HTERT RPE-1 (cell line): ENCODE measurements around the gene SPC24.
"Not testable (repeated sequence)": the region's sequence is repeated elsewhere in the genome, so short reads cannot be mapped to it uniquely, and the experiment has no call there.

Experiments used
- in situ Hi-C: fragments of 300-500 bp; cut with MboI; formaldehyde crosslinking; loops from 4 replicates; pipeline ENCODE4 v1.14.3; 2020; ENCODE audit warnings: low sequenced_read_pairs

SPC24 gene

DNA sequence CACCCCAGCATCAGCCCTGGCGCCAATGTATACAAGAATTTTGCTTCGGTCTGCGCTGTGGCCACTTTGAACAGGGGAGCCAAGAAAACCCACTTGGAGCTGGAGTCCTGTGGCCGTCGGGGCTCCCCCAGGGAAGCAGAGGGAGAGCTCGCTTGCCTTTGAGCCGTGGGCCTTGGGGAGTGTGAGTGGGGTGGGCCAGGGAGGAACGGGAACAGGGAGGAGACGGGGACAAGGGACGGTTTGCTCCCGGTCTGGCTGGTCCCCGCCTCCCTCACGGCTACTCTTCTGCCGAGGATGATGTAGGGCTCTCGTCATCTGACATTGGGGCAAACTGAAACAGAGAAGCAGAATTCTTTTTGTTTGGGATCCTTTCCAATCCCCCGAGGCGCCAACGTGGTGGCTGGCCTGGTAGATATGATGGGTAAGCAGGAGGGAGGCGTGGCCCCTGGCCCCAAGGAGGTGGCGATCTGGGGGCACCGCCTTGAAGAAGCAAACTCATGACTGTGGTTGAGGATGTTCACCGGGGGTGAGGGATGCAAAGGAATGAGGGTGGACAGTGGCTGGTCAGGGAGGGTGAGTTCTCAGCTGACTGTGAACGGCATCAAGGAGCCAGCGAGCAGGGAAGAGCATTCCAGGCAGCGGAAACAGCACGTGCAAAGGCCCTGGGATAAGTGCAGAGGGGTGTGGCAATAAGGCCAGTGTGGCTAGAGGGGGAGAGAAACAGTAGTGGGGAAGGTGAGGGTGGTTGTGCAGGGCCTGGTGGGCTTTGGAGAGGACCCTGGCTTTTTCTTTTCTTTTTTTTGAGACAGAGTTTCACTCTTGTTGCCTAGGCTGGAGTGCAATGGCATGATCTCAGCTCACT lies 10.9 kb upstream of the SPC24 start:
- in situ Hi-C loops, result no loop called here

DNA sequence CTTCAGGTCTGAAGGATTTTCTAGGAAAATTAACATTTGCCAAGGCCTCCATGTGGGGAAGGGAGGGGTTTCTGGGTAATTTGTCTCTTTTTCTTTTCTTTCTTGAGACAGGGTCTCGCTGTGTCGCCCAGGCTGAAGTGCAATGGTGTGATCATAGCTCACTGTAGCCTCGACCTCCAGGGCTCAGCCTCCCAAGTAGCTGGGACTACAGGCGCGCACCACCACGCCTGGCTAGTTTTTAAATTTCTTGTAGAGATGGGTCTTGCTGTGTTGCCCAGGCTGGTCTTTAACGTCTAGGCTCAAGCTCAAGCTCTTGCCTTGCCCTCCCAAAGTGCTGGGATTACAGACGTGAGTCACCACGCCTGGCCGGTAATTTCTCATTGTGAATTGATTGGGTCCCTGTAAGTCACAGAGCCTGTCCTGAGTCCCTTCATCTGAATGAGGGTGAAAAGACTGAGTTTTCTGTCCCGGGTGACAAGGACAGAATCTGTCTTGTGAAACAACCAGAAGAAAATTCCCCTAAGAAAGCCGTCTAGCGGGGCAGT lies 10.0 kb upstream of the SPC24 start:
- in situ Hi-C loops, result no loop called here

DNA sequence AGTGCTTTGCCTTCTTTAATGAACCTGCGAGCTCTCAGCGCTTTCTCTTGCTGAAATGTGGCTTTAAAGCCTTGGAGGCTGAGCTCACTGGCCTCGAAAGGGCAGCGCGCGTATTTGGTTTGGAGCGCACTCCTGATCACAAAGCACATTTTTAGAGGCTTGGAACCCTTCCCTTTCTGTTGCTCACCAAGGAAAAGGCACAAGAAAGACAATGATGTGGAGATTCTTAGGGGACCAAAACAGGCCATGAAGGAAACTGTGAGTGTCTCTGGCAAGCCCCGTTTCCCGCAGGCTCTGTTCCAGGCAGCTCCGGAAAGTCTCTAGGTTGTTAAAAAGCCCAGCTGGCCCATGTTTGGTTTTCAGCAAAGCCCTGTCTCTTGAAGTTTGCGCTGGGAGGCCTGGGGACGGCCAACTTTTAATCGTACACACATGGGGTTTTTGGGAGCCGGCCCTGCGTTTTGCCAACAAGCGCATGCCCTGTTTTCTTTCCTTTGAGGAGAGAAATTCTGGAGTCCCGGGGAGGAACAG lies 9.4 kb upstream of the SPC24 start:
- in situ Hi-C loops, result no loop called here

DNA sequence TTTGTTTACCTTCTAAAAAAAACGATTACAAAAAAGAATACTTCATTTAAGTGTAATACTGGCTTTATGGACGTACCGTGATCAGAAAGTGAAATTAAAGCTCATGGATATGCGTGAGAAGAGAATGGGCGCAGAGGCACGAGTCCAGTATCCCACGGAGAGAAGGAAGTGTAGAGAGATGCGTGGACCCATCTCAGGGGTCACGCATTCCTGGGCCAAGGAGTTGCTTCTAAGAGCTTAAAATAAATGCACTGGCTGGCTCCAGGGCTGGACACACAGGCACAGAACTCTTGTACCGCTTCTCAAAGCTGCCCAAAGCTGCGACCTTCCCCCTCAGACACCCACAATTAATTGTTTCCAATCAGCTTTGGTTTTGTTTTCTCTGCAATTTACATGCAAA lies 8.7 kb upstream of the SPC24 start:
- in situ Hi-C loops, result no loop called here

DNA sequence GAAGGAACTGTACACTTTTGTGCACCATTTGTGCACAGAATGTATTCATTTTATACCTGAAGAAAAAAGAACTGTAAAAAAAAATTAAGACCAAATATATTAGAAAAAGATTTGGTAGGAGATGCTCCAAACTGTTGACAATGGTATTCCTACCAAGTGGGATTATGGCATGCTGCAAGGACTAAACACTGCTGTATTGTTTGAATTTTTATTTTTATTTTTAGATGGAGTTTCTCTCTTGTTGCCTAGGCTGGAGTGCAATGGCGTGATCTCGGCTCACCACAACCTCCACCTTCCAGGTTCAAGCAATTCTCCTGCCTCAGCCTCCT lies 4.8 kb upstream of the SPC24 start:
- in situ Hi-C loops, result not testable (repeated sequence)

DNA sequence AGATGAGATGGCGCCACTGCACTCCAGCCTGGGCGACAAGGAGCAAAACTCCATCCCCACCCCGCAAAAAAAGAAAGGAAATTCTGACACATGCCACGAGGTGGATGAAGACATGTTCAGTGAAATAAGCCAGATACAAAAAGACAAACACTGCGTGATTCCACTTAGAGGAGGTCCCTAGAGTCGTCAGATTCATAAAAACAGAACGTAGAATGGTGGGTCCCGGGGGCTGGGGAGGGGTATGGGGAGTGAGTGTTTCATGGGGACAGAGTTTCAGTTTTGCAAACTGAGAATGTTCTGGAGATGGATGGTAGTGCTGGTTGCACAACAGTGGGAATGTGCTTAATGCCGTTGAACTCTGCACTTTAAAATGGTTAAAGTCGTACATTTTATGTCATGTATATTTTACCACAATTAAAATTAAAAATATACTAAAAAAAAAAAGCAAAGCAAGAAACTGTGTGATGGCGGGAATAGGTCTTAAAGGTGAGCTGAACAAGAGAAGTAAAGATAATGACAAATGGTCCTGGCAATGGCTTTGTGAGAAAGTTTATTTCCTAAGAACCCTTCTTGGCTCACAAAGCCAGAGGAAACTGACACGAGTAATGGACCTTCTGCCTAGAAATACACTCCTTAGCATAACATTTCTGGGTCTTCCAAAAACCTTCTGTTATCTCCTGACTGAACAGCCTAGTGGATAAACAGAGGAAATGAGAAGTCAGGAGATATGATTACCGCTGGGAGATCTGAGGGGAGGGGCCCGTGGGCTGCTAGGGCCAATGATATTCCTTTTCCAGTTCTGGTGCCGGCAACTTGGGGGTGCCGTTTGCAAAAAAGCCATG lies 4.2 kb upstream of the SPC24 start:
- in situ Hi-C loops, result no loop called here

DNA sequence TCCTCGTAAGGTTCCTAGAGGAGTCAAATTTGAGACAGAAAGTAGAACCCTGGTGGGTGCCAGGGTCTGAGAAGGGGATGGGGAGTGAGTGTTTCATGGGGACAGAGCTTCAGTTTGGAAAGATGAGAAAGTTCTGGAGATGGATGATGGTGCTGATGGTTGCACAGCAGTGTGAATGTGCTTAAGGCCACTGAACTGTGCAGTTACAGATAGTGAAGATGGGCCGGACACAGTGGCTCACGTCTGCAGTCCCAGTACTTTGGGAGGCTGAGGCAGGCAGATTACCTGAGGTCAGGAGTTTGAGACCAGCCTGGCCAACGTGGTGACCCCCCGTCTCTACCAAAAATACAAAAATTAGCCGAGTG lies 917 bp downstream of the SPC24 start:
- in situ Hi-C loops, result no loop called here

DNA sequence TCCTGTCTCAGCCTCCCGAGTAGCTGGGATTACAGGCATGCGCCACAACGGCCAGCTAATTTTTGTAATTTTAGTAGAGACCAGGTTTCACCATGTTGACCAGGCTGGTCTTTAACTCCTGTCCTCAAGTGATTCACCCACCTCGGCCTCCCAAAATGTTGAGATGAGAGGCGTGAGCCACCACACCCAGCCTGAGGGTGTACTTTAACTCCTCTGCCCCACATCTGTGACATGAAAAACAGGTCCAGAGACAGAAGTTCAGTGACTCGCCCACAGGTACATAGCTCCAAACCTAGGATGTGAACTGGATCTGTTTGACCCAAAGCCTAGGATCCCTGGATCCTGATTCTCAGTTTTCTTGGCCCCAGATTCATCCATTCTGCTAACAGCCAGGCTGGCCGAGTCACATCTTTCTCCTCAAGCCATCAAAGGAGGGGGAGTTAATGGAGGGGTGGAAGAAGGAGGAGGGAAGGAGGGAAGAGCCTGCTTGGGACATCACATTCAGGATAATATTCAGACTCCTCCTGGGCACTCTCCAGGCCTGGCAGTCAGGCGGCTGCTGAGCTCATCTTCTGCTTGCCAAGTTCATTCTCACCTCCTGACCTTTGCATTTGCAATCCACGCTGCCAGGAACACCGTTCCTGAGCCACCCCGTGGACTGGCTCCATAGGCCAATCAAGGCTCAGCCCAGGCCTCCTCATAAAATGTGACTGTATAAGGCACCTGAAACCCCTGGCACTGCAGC lies 3.1 kb downstream of the SPC24 start:
- in situ Hi-C loops, result no loop called here

DNA sequence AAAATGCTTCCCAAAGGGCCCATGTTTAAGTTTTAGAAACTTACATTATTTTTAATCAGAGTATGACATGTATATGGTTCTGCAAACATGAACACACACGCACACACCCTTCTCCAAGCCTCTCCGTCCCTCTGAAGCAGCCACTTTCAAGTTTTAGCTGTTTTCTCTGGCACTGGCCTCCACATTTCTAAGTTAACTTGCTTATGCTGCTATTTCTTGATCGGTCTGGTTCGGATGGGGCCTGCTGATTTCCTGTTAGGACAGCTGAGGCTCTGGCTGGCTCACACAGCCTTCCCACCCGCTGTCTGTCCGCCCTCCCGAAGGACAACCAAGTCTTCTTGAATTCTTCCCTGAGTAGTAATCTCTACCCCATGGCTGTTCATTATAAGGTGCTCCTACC lies 4.4 kb downstream of the SPC24 start:
- in situ Hi-C loops, result no loop called here

DNA sequence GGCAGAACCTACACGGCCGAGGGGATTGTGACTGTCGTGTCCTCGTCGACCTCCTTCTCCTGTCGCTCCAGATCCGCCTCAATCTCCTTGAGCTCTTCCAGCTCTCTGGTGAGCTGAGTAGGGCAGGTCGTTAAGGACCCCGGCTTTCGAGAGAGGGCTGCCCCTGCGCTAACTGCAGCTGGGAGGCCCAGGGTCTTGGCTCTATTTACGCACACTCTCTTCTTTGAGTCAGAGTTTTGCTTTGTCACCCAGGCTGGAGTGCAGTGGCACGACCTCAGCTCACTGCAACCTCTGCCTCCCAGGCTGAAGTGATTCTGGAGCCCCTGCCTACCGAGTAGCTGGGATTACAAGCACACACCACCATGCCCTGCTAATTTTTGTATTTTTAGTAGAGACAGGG lies 7.6 kb downstream of the SPC24 start:
- in situ Hi-C loops, result no loop called here

DNA sequence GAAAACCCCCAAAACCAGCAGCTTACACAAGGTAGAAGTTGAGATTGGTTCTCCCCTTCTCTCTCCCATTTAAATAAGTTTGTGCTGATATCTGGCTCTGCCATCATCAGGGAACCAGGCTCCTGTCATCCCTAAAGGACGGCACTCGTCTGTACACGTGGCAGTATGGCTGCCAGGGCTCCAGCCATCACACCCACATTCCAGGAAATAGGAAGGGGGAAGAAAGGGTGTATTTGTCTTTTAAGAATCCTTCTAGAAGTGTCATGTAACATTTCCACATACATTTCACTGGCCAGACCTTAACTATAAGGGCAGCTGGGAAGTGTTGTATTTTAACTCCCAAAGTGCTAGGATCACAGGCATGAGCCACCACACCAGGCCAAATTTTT lies 10.1 kb downstream of the SPC24 start:
- in situ Hi-C loops, result no loop called here

DNA sequence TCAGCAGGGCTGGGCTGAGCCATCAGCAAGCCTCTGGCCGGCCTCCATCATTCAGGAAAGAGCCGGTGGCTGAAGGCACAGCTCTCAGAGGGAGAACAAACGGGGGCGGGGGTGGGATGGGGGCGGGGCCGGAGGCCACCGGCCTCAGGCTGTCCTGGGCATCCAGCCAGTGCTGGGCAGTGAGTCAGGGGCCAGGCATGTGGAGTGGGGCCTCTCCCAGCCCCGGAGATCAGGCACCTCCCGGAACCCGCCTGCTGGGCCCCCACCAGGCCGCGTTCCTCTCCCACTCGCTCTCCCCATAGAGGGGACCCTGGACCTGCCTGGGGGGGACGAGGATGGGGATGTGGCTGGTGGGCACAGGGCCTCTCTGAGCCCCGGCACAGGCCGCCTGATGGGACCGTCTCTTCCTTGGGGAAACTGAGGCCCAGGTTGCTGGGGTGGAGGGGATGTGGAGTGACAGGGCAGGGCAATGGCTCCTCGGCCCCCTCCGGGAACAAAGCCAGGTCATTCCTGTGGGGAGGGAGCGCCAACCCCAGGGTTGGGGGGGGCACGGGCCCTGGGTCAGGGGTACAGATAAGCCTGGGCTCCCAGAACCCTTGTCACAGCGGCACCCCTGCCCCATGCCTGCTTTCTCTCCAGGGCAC lies 12.9 kb downstream of the SPC24 start:
- in situ Hi-C loops, result no loop called here

DNA sequence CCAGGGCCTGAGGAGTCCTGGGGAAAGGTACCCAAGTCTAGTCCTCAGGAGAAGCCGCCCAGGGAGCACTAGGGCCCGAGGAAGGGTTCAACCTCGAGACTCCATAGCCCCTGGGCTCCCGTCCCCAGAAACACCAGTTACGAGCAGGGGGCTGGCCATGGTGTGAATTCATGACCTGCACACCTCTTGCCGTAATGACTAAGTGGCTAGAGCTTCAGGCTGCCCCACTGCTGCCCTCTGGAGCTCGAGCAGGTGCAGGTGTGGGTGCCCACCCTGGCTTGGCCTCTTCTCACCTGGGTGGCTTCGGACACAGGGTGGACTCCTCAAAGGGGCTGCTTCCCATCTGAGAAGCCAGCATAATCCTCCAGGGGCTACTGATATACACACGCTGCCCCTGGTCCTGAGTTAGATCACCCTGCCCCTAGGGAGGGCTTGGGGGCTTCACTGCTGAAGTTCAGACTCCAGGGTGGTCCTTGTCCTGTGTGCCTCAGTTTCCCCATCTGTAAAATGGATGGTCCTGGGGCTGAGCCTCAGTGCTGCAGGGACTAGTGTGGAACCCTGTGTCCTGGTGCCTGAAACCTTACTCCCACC lies 13.6 kb downstream of the SPC24 start:
- in situ Hi-C loops, result no loop called here

DNA sequence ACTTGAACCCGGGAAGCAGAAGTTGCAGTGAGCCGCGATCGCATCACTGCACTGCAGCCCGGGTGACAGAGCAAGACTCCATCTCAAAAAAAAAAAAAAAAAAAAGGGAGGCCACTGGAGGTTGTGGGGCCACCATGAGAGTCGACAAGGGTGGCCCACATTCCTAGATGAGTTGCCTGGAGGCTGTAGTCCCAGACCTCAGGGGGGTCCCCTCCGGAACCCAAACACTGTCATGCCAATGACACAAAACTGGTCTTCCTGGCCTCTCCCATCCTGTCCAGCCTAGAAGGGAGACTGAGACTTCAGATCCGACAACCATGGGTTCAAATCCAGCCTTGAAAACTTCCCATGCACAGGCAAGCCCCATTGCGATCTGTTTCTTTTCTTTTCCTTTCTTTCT lies 14.7 kb downstream of the SPC24 start:
- in situ Hi-C loops, result no loop called here

DNA sequence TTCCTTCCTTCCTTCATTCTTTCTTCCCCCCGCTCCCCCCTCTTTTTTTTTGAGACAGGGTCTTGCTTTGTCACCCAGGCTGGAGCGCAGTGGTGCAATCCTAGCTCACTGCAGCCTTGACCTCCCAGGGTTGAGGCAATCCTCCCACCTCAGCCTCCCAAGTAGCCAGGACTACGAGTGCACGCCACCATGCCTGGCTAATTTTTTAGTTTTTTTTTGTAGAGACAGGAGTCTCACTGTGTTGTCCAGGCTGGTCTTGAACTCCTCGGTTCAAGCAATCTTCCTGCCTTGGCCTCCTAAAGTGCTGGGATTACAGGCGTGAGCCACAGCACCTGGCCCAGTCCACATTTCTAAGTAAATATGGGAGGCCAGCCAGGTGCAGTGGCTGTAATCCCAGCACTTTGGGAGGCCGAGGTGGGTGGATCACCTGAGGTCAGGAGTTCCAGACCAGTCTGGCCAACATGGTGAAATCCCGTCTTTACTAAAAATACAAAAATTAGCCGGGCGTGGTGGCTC lies 15.5 kb downstream of the SPC24 start:
- in situ Hi-C loops, result not testable (repeated sequence)

DNA sequence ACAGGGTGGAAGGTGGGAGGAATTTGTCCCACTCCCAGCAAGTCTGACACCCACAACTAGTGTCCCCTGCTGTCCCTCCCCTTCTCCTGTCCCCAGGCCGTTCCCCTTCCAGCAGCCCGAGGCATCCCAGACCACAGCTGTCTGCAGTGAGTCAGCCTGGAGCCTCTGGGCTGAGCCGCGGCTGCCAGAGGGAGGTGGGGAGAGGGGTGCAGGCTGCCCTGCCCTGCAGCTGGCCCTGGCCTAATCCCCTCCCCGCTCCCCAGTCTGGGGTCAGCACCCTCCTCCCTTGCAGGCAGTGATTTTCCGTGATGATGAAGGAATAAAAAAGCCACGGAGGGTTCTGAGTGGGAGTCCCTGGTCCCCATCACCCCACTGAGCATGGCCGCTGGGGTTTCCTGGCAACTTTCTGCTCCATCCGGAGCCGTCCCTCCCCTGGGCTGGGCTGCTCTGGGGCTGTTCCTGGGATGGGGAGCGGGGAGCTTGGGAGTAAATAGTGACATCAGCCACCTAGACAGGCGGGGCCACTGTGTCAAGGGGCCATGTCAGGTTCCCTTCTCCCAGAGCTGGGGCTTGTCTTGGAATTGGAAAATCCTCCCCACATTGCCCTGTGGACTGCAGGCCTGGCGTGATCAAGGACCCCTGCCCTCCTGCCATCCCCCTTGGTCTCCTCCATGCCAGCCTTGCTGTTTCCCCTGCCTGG lies 16.8 kb downstream of the SPC24 start:
- in situ Hi-C loops, result no loop called here

DNA sequence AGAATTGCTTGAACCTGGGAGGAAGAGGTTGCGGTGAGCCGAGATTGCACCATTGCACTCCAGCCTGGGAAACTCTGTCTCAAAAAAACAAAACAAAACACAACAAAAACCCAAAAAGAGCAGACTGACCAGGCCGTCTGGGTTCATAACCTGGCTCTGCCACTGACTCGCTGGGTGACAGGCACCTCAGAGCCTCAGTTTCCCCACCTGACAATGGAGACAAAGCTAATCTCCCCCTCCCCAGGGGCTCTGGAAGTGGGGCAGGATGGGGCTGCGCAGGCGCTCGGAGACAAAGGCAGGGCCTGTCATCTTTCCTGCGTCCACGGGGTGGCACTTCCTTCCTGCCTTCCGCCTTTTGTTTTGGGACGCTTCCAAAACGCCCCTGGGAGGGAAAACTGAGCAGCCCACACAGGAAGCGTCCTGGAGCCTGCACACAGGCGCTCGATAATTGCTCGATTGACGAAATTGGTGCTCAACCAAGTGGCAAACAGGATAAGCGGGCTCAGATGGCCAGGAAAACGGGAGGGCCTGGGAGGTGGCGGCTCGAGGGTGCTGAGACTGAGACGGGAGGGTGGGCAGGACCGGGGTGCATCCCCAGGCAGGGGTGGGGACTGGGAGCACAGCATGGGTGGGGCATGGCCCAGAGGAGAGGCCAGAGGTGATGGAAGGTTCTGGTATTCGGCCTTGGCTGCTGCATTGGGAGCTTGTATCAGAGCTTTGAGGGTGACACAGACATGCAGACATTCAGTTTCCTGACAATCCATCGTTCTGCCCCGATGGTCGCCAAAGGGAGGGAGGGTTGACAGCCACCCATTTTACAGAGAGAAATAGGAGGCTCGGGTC lies 17.8 kb downstream of the SPC24 start:
- in situ Hi-C loops, result no loop called here

DNA sequence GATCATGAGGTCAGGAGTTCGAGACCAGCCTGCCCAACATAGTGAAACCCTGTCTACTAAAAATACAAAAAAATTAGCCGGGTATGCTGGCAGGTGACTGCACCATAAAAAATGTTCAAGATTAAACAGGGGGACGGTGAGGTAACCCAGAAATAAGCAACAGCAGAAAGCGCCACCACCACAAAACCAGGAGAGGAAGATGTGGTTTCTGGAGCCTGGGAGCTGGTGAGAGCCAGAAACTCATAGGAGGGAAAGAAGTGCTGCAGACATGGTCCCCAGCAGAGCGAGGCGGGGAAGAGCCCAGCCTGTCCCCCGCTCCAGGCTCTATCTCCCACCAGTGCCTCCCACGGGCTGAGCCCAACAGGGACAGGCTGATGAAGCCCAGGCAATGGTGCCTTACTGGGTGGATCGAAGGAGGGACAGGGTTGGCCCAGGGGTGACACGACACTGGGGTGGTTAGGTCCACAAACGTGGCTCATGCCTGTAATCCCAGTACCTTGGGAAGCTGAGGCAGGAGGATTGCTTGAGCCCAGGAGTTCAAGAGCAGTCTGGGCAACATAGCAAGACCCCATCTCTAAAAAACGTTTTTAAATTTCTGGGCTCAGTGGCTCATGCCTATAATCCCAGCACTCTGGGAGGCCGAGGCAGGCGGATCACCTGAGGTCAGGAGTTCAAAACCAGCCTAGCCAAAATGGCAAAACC lies 19.0 kb downstream of the SPC24 start:
- in situ Hi-C loops, result no loop called here
